ENCODE measurements around the gene SLC37A2.

DNA sequence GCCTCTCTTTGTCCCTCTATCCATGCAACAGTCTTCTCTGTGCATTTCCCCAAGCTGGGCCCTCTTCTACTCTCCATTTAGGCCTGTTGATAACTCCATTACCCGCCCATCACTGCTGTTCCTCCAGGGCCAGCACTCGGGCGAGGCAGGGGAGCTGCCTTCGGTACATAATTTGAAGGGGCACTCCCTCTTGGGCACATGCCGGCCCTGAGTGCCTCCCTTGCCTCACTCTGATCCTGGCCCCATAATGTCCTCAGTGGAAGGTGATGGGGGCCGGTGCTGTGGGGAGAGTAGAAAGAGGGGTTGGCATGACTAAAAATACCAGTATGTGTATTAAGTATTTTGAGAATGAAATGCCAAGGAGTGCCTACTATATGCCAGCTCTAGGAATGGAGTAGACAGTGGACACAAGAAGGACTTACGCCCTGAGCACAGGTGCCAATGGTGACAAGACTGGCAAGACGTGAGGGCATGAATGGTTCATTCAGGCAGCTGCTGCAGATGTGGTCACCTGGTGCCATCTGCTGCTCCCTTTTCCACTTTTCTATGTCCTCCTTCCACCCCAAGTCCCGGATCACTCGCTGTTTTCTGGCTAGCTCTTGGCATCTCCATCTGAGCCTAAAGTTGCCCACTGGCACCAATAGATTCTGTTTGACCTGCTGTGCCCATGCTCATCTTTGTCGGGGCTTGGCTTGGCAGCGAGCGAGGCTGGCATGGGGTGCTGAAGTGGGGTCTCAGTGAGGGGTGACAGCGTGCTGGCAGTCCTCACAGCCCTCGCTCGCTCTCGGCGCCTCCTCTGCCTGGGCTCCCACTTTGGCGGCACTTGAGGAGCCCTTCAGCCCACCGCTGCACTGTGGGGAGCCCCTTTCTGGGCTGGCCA lies 25.7 kb downstream of the SLC37A2 start:
- TF ChIP-seq, protein P1, sequence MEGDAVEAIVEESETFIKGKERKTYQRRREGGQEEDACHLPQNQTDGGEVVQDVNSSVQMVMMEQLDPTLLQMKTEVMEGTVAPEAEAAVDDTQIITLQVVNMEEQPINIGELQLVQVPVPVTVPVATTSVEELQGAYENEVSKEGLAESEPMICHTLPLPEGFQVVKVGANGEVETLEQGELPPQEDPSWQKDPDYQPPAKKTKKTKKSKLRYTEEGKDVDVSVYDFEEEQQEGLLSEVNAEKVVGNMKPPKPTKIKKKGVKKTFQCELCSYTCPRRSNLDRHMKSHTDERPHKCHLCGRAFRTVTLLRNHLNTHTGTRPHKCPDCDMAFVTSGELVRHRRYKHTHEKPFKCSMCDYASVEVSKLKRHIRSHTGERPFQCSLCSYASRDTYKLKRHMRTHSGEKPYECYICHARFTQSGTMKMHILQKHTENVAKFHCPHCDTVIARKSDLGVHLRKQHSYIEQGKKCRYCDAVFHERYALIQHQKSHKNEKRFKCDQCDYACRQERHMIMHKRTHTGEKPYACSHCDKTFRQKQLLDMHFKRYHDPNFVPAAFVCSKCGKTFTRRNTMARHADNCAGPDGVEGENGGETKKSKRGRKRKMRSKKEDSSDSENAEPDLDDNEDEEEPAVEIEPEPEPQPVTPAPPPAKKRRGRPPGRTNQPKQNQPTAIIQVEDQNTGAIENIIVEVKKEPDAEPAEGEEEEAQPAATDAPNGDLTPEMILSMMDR (conservative IDR thresholded peaks at IDR 0.05 in 1 of 2, IDR thresholded peaks at IDR 0.05 in 1 of 2; ENCODE audit: extremely low read depth in 1 of 2, insufficient read depth in 1 of 2, low read depth in 1 of 2, low read length in 2 of 2), result no peak
- TF ChIP-seq EZH2 (IDR thresholded peaks at IDR 0.05; ENCODE audit: borderline replicate concordance, low read length), result no peak

All from mammary epithelial cell (primary cell).